HEK293 (cell line): Measurements from ENCODE around the gene FBXO17.

Experiments
- BCL11A ChIP-seq: fragments of 450-650 bp; formaldehyde crosslinking; IDR thresholded peaks from 2 replicates; pipeline ENCODE4 v1.5.1; 2016; ENCODE audit warnings: low read depth, missing biosample characterization, missing genetic modification characterization
- KLF1 ChIP-seq: fragments of 450-650 bp; formaldehyde crosslinking; IDR thresholded peaks from 2 replicates; pipeline ENCODE4 v1.5.1; 2016; ENCODE audit warnings: missing biosample characterization, missing genetic modification characterization
- PRDM4 ChIP-seq: fragments of 450-650 bp; formaldehyde crosslinking; IDR thresholded peaks from 2 replicates; pipeline ENCODE4 v1.5.1; 2017; ENCODE audit warnings: missing biosample characterization, missing genetic modification characterization
- REPIN1 ChIP-seq: fragments of 450-650 bp; formaldehyde crosslinking; IDR thresholded peaks from 2 replicates; pipeline ENCODE4 v1.5.1; 2017; ENCODE audit warnings: missing biosample characterization, missing genetic modification characterization, low read depth
- SALL2 ChIP-seq: fragments of 450-650 bp; formaldehyde crosslinking; IDR thresholded peaks from 2 replicates; pipeline ENCODE4 v1.5.0; 2017; ENCODE audit warnings: missing biosample characterization, mild to moderate bottlenecking, missing genetic modification characterization, borderline replicate concordance
- SETDB1 ChIP-seq: IDR thresholded peaks from one replicate; pipeline ENCODE4 v1.6.1; 2017; ENCODE audit warnings: mild to moderate bottlenecking, low read length, moderate library complexity, mixed read lengths; ENCODE audit not compliant: insufficient read length
- SP7 ChIP-seq: fragments of 450-650 bp; formaldehyde crosslinking; IDR thresholded peaks from 2 replicates; pipeline ENCODE4 v1.5.1; 2016; ENCODE audit warnings: missing biosample characterization, missing genetic modification characterization
- TSHZ1 ChIP-seq: fragments of 450-650 bp; formaldehyde crosslinking; IDR thresholded peaks from 2 replicates; pipeline ENCODE4 v1.5.1; 2016; ENCODE audit warnings: missing biosample characterization, missing genetic modification characterization, borderline replicate concordance
- ZBTB26 ChIP-seq: fragments of 450-650 bp; formaldehyde crosslinking; optimal IDR thresholded peaks from 2 replicates; pipeline ENCODE3; 2016; ENCODE audit warnings: missing biosample characterization, mild to moderate bottlenecking, missing genetic modification characterization
- ZFP37 ChIP-seq: fragments of 450-650 bp; formaldehyde crosslinking; IDR thresholded peaks from 2 replicates; pipeline ENCODE4 v1.5.1; 2016; ENCODE audit warnings: missing biosample characterization, missing genetic modification characterization
- ZFP69B ChIP-seq: fragments of 450-650 bp; formaldehyde crosslinking; IDR thresholded peaks from 2 replicates; pipeline ENCODE4 v1.5.1; 2016; ENCODE audit warnings: missing biosample characterization, missing genetic modification characterization
- ZNF132 ChIP-seq: fragments of 450-650 bp; formaldehyde crosslinking; IDR thresholded peaks from 2 replicates; pipeline ENCODE4 v1.5.1; 2017; ENCODE audit warnings: missing biosample characterization, missing genetic modification characterization, borderline replicate concordance
- ZNF133 ChIP-seq: fragments of 450-650 bp; formaldehyde crosslinking; IDR thresholded peaks from 2 replicates; pipeline ENCODE4 v1.5.1; 2016; ENCODE audit warnings: missing biosample characterization, missing genetic modification characterization
- ZNF19 ChIP-seq: fragments of 450-650 bp; formaldehyde crosslinking; IDR thresholded peaks from 2 replicates; pipeline ENCODE4; 2016; ENCODE audit warnings: missing biosample characterization, missing genetic modification characterization, low read depth
- ZNF223 ChIP-seq: fragments of 450-650 bp; formaldehyde crosslinking; IDR thresholded peaks from 2 replicates; pipeline ENCODE4 v1.5.1; 2016; ENCODE audit warnings: missing biosample characterization, missing genetic modification characterization
- ZNF26 ChIP-seq: fragments of 450-650 bp; formaldehyde crosslinking; IDR thresholded peaks from 2 replicates; pipeline ENCODE4 v1.5.1; 2016; ENCODE audit warnings: missing biosample characterization, missing genetic modification characterization
- ZNF274 ChIP-seq, 2 experiments: fragments of 200-500 bp in 1 of 2; fragments of 450-650 bp in 1 of 2; sonication (Bioruptor generic) in 1 of 2; formaldehyde crosslinking in 1 of 2; IDR thresholded peaks; 2 replicates each; pipeline versions ENCODE4 v1.5.1 to v1.6.1; 2014 to 2016; ENCODE audit warnings: borderline replicate concordance in 1 of 2, inconsistent platforms in 1 of 2, low read length in 1 of 2, missing biosample characterization in 1 of 2, missing genetic modification characterization in 1 of 2
- ZNF366 ChIP-seq: fragments of 450-650 bp; formaldehyde crosslinking; conservative IDR thresholded peaks from 2 replicates; pipeline ENCODE4 v1.5.1; 2016; ENCODE audit warnings: missing biosample characterization, missing genetic modification characterization
- ZNF404 ChIP-seq: fragments of 450-650 bp; formaldehyde crosslinking; IDR thresholded peaks from 2 replicates; pipeline ENCODE4 v1.5.1; 2017; ENCODE audit warnings: missing biosample characterization, missing genetic modification characterization
- ZNF544 ChIP-seq: fragments of 450-650 bp; formaldehyde crosslinking; IDR thresholded peaks from 2 replicates; pipeline ENCODE4 v1.5.0; 2017; ENCODE audit warnings: missing biosample characterization, missing genetic modification characterization
- ZNF549 ChIP-seq: fragments of 450-650 bp; IDR thresholded peaks from 2 replicates; pipeline ENCODE4 v1.5.1; 2018; ENCODE audit warnings: missing biosample characterization, missing genetic modification characterization, mild to moderate bottlenecking, inconsistent platforms, moderate library complexity
- ZNF558 ChIP-seq: fragments of 450-650 bp; formaldehyde crosslinking; IDR thresholded peaks from 2 replicates; pipeline ENCODE4 v1.5.1; 2016; ENCODE audit warnings: missing biosample characterization, missing genetic modification characterization
- ZNF623 ChIP-seq: fragments of 450-650 bp; formaldehyde crosslinking; IDR thresholded peaks from 2 replicates; pipeline ENCODE4 v1.5.1; 2016; ENCODE audit warnings: missing biosample characterization, missing genetic modification characterization
- ZNF626 ChIP-seq: fragments of 450-650 bp; sonication (Bioruptor Pico); formaldehyde crosslinking; IDR thresholded peaks from 2 replicates; pipeline ENCODE4 v1.5.1; 2018; ENCODE audit warnings: missing biosample characterization, missing genetic modification characterization, inconsistent platforms
- ZNF629 ChIP-seq: fragments of 450-650 bp; formaldehyde crosslinking; IDR thresholded peaks from 2 replicates; pipeline ENCODE4 v1.5.1; 2017; ENCODE audit warnings: missing biosample characterization, missing genetic modification characterization
- ZNF639 ChIP-seq: fragments of 450-650 bp; formaldehyde crosslinking; IDR thresholded peaks from 2 replicates; pipeline ENCODE4 v1.5.1; 2016; ENCODE audit warnings: missing biosample characterization, missing genetic modification characterization
- ZNF654 ChIP-seq: fragments of 450-650 bp; formaldehyde crosslinking; IDR thresholded peaks from 2 replicates; pipeline ENCODE4 v1.5.1; 2016; ENCODE audit warnings: low read depth, missing biosample characterization, missing genetic modification characterization
- ZNF785 ChIP-seq: fragments of 450-650 bp; formaldehyde crosslinking; IDR thresholded peaks from 2 replicates; pipeline ENCODE4 v1.5.1; 2016; ENCODE audit warnings: missing biosample characterization, missing genetic modification characterization
- ZNF792 ChIP-seq: fragments of 450-650 bp; formaldehyde crosslinking; IDR thresholded peaks from 2 replicates; pipeline ENCODE4 v1.5.1; 2016; ENCODE audit warnings: missing biosample characterization, missing genetic modification characterization
- ZNF843 ChIP-seq: fragments of 450-650 bp; formaldehyde crosslinking; IDR thresholded peaks from 2 replicates; pipeline ENCODE4 v1.5.1; 2016; ENCODE audit warnings: missing biosample characterization, missing genetic modification characterization

FBXO17 gene

GRCh38 chr19:38899447-38900201, 75.9 kb downstream of the FBXO17 start, which contains the start of the genes NFKBIB and SIRT2 (continued):
- peak; percentile 93 for TF ChIP-seq TSHZ1 (tag by site-specific recombination)
- TF ChIP-seq ZNF654 (tag by site-specific recombination): no peak
- TF ChIP-seq ZNF132: no peak
- TF ChIP-seq SETDB1: no peak
- peak; percentile 87 for TF ChIP-seq ZFP69B
- TF ChIP-seq ZNF549 (tag by site-specific recombination): no peak
- TF ChIP-seq ZNF558: no peak
- no peak for TF ChIP-seq ZNF19 (tag by site-specific recombination)
- no peak for TF ChIP-seq ZNF274 (IDR thresholded peaks at IDR 0.05; ENCODE audit: low read length)
- no peak for TF ChIP-seq ZNF274 (tag by site-specific recombination; IDR thresholded peaks at IDR 0.05; ENCODE audit: borderline replicate concordance)
- no peak for TF ChIP-seq SALL2 (tag by site-specific recombination)
- no peak for TF ChIP-seq ZNF544 (tag by site-specific recombination)
- TF ChIP-seq REPIN1 (tag by site-specific recombination): 0 out of 2 replicates have a peak, but pooled peaks have one; percentile 72
- TF ChIP-seq ZFP37 (tag by site-specific recombination): peak; percentile 91; the same call in 1 of the 2 replicates
- no peak for TF ChIP-seq ZNF404 (tag by site-specific recombination)
- TF ChIP-seq BCL11A (tag by site-specific recombination): no peak
- TF ChIP-seq ZNF223: no peak
- TF ChIP-seq ZNF843: peak; percentile 76
- peak; percentile 32 for TF ChIP-seq ZNF623
- peak; percentile 79 for TF ChIP-seq SP7 (tag by site-specific recombination)
- TF ChIP-seq ZNF626 (tag by site-specific recombination): no peak
- TF ChIP-seq ZNF366 (tag by site-specific recombination): no peak; the same call in 1 of the 2 replicates
- TF ChIP-seq ZNF639 (tag by site-specific recombination): peak; percentile 72
- no peak for TF ChIP-seq ZNF133 (tag by site-specific recombination)
- TF ChIP-seq ZNF785: no peak
- no peak for TF ChIP-seq ZNF26 (tag by site-specific recombination)
- peak; percentile 98 for TF ChIP-seq ZBTB26 (tag by site-specific recombination)
- peak; percentile 94 for TF ChIP-seq KLF1 (tag by site-specific recombination)
- peak; percentile 13; the same call in 1 of the 2 replicates for TF ChIP-seq PRDM4 (tag by site-specific recombination)
- peak; percentile 99 for TF ChIP-seq ZNF629
- no peak for TF ChIP-seq ZNF792 (tag by site-specific recombination)
